ENCODE data around the gene PPP2R3A. TPM values are rescaled to one million over a fixed set of nuclear protein-coding genes. Genes with fewer than 3 reads are reported as not detected.

Gene PPP2R3A
- polyA plus RNA-seq, 1 donor (not counting 4 experiments of a cell fraction or from before 2014, with no cell fraction given) = 11.1 TPM

DNA sequence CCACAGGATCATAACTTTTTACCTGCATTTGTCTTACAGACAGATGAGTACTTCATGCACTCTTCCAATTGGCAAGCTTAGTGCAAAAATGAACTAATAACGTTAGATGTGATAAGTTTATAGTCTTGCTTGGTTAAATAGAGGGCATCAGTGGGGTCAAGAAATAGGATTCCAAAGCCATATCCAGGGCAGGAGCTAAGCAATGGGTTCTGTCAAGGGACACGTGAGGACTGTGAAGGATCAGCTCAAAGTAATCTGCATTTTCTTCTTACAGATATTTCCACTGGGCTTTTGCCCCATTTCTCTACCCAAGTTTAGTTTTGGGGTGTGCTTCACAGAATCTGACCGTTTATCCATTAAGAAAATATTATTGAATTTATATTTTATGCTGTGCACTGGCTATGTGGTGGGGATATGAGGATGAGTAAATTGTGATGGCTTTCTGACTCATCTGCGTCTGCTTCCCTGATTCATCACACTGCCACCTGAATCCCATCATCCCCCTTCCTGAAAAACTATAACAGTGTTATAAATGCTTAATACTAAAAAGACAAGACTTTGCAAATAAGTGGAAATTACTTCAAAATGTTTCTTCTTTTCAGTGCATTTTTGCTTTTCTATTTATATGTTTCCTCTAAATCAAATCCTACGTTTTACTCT is 17.5 kb downstream of the PPP2R3A start:
- H3K9ac ChIP-seq (ENCODE audit: control insufficient read depth, extremely low read depth, insufficient read depth, low read length) = no peak overlapping the region
- dilution Hi-C loops (cut with MboI; ENCODE audit: extremely low pct_ligation_motif_present, low sequenced_read_pairs) = no loop called here
- H3K4me2 ChIP-seq (ENCODE audit: control insufficient read depth, extremely low read depth, insufficient read depth, low read depth, low read length) = peak overlapping the region; percentile 22
- H3K4me3 ChIP-seq (ENCODE audit: control insufficient read depth in 2 of 3, extremely low read depth in 1 of 3, insufficient read depth in 2 of 3, low read depth in 1 of 3, low read length in 3 of 3) = no peak overlapping the region
- peaks cover 48% of the 10 kb centered on the region for H3K79me2 ChIP-seq (ENCODE audit: control insufficient read depth, insufficient read depth, low read length)
- no peaks in the 10 kb centered on the region for H3K9me1 ChIP-seq (ENCODE audit: control insufficient read depth, extremely low read depth, insufficient read depth, low read length)
- FAIRE-seq (peak; percentile 75), DNase-seq (ENCODE audit: low read depth, low spot score) (no peak)
- H3K36me3 ChIP-seq (ENCODE audit: control insufficient read depth in 2 of 2, extremely low read depth in 1 of 2, insufficient read depth in 2 of 2, low read length in 2 of 2) = no peaks in the 10 kb centered on the region
- no peak overlapping the region for H3K27ac ChIP-seq (ENCODE audit: control insufficient read depth, insufficient read depth, low read length)
- H3K27me3 ChIP-seq (ENCODE audit: control insufficient read depth, extremely low read depth, insufficient read depth, low read length) = no peaks in the 10 kb centered on the region
- TF ChIP-seq EZH2 (IDR thresholded peaks at IDR 0.05; ENCODE audit: low read length) = no peak
- H3K4me1 ChIP-seq (ENCODE audit: control insufficient read depth, extremely low read depth, insufficient read depth, low read length) = peaks cover 16% of the 10 kb centered on the region
- H2AFZ ChIP-seq (ENCODE audit: control insufficient read depth, low read length) = no peak overlapping the region
- no peaks in the 10 kb centered on the region for H3K9me3 ChIP-seq (ENCODE audit: control insufficient read depth, low read depth, low read length)
- H4K20me1 ChIP-seq (ENCODE audit: control insufficient read depth, extremely low read depth, insufficient read depth, low read length) = no peaks in the 10 kb centered on the region

DNA sequence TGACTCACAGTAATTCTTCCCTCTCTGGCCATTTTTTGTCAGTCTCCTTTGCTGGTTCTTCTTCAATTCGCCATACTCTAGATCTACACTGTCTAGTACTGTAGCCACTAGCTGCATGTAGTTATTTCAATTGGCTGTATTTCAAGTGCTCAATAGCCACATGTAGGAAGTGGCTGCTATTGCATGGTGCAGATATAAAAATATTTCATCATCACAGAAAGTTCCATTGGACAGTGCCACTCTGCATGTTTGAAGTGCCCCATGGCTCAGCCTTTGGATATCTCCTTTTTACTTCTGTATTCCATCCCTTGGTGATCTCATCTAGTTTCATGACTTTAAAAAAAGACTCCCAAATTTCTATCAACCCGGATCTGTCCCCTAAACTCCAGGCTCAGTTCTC is 22.1 kb downstream of the PPP2R3A start:
- dilution Hi-C loops (cut with MboI; ENCODE audit: extremely low pct_ligation_motif_present, low sequenced_read_pairs) = no loop called here
- H2AFZ ChIP-seq (ENCODE audit: control insufficient read depth, low read length) = no peak overlapping the region
- H4K20me1 ChIP-seq (ENCODE audit: control insufficient read depth, extremely low read depth, insufficient read depth, low read length) = no peaks in the 10 kb centered on the region
- H3K27me3 ChIP-seq (ENCODE audit: control insufficient read depth, extremely low read depth, insufficient read depth, low read length) = no peaks in the 10 kb centered on the region
- H3K9me1 ChIP-seq (ENCODE audit: control insufficient read depth, extremely low read depth, insufficient read depth, low read length) = no peaks in the 10 kb centered on the region
- H3K4me2 ChIP-seq (ENCODE audit: control insufficient read depth, extremely low read depth, insufficient read depth, low read depth, low read length) = no peak overlapping the region
- no peak for FAIRE-seq
- H3K79me2 ChIP-seq (ENCODE audit: control insufficient read depth, insufficient read depth, low read length) = peaks cover 41% of the 10 kb centered on the region
- H3K4me3 ChIP-seq (ENCODE audit: control insufficient read depth in 2 of 3, extremely low read depth in 1 of 3, insufficient read depth in 2 of 3, low read depth in 1 of 3, low read length in 3 of 3) = no peak overlapping the region
- TF ChIP-seq, protein P1, sequence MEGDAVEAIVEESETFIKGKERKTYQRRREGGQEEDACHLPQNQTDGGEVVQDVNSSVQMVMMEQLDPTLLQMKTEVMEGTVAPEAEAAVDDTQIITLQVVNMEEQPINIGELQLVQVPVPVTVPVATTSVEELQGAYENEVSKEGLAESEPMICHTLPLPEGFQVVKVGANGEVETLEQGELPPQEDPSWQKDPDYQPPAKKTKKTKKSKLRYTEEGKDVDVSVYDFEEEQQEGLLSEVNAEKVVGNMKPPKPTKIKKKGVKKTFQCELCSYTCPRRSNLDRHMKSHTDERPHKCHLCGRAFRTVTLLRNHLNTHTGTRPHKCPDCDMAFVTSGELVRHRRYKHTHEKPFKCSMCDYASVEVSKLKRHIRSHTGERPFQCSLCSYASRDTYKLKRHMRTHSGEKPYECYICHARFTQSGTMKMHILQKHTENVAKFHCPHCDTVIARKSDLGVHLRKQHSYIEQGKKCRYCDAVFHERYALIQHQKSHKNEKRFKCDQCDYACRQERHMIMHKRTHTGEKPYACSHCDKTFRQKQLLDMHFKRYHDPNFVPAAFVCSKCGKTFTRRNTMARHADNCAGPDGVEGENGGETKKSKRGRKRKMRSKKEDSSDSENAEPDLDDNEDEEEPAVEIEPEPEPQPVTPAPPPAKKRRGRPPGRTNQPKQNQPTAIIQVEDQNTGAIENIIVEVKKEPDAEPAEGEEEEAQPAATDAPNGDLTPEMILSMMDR (optimal IDR thresholded peaks at IDR 0.05 in 1 of 3, IDR thresholded peaks at IDR 0.05 in 1 of 3, conservative IDR thresholded peaks at IDR 0.05 in 1 of 3; ENCODE audit: extremely low read depth in 1 of 3, insufficient read depth in 2 of 3, low read length in 3 of 3) = no peak
- TF ChIP-seq EZH2 (IDR thresholded peaks at IDR 0.05; ENCODE audit: low read length) = no peak
- H3K27ac ChIP-seq (ENCODE audit: control insufficient read depth, insufficient read depth, low read length) = no peak overlapping the region
- no peak for DNase-seq (ENCODE audit: low read depth, low spot score)
- peaks cover 28% of the 10 kb centered on the region for H3K4me1 ChIP-seq (ENCODE audit: control insufficient read depth, extremely low read depth, insufficient read depth, low read length)
- H3K9ac ChIP-seq (ENCODE audit: control insufficient read depth, extremely low read depth, insufficient read depth, low read length) = no peak overlapping the region
- no peaks in the 10 kb centered on the region for H3K36me3 ChIP-seq (ENCODE audit: control insufficient read depth in 2 of 2, extremely low read depth in 1 of 2, insufficient read depth in 2 of 2, low read length in 2 of 2)
- H3K9me3 ChIP-seq (ENCODE audit: control insufficient read depth, low read depth, low read length) = no peaks in the 10 kb centered on the region

DNA sequence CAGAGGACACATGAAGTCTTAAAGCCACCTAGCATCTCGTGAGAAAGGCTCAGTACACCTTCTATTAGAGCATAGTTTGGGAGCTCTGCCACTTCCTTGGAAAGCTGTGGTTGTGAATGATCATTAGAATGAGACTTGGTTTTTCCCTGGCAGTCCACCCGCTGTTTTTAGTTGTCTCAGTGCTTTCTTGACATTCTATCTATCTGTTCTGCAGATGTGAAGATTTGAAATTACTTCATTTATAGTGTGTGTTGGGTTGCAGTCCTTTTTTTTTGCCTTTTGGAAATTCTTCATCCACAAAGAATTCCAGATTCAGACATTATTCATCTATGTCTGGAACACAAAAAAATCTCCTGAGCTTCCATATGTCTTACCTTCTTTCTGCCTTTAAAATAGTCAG is 23.7 kb downstream of the PPP2R3A start:
- Histone ChIP-seq H3K4me1 (ENCODE audit: control insufficient read depth, extremely low read depth, insufficient read depth, low read length) (peaks cover 21% of the 10 kb centered on the region), H3K79me2 (ENCODE audit: control insufficient read depth, insufficient read depth, low read length) (peaks cover 40% of the 10 kb centered on the region), H2AFZ (ENCODE audit: control insufficient read depth, low read length) (no peak overlapping the region), H3K4me3 (ENCODE audit: control insufficient read depth in 2 of 3, extremely low read depth in 1 of 3, insufficient read depth in 2 of 3, low read depth in 1 of 3, low read length in 3 of 3) (no peak overlapping the region), H3K9me3 (ENCODE audit: control insufficient read depth, low read depth, low read length) (no peaks in the 10 kb centered on the region), H3K9ac (ENCODE audit: control insufficient read depth, extremely low read depth, insufficient read depth, low read length) (no peak overlapping the region), H3K4me2 (ENCODE audit: control insufficient read depth, extremely low read depth, insufficient read depth, low read depth, low read length) (no peak overlapping the region), H4K20me1 (ENCODE audit: control insufficient read depth, extremely low read depth, insufficient read depth, low read length) (no peaks in the 10 kb centered on the region), H3K27me3 (ENCODE audit: control insufficient read depth, extremely low read depth, insufficient read depth, low read length) (no peaks in the 10 kb centered on the region), H3K9me1 (ENCODE audit: control insufficient read depth, extremely low read depth, insufficient read depth, low read length) (no peaks in the 10 kb centered on the region), H3K36me3 (ENCODE audit: control insufficient read depth in 2 of 2, extremely low read depth in 1 of 2, insufficient read depth in 2 of 2, low read length in 2 of 2) (no peaks in the 10 kb centered on the region), H3K27ac (ENCODE audit: control insufficient read depth, insufficient read depth, low read length) (no peak overlapping the region)
- TF ChIP-seq, protein P1 (optimal IDR thresholded peaks at IDR 0.05 in 1 of 3, IDR thresholded peaks at IDR 0.05 in 1 of 3, conservative IDR thresholded peaks at IDR 0.05 in 1 of 3; ENCODE audit: extremely low read depth in 1 of 3, insufficient read depth in 2 of 3, low read length in 3 of 3) = no peak
- dilution Hi-C loops (cut with MboI; ENCODE audit: extremely low pct_ligation_motif_present, low sequenced_read_pairs) = no loop called here
- FAIRE-seq (no peak), DNase-seq (ENCODE audit: low read depth, low spot score) (no peak)
